NCI-H460 (cell line): ENCODE results near the gene GTPBP10. TPM values are rescaled to one million over a fixed set of nuclear protein-coding genes. Genes with fewer than 3 reads are reported as not detected.
A peak's percentile ranks its signal among the peaks of the same experiment; 100 is the strongest.
"Not testable (repeated sequence)": the region's sequence is repeated elsewhere in the genome, so short reads cannot be mapped to it uniquely, and the experiment has no call there.

Experiments
- DNase-seq: peaks from one replicate; pipeline ENCODE4 v3.0.0-alpha.2; 2016; ENCODE audit warnings: low read depth; ENCODE audit errors: extremely low read depth
- polyA plus RNA-seq: library from polyadenylated mRNA; depleted of rRNA; stranded (reverse); fragments of >200 nt; gene quantifications from 2 replicates; pipeline ENCODE4 v1.2.3, GENCODE V29; 2014; cell fraction: nucleus; rRNA removed
- total RNA-seq: library from RNA; depleted of rRNA; stranded (reverse); fragments of >200 nt; shearing (Covaris generic); gene quantifications from 2 replicates; pipeline ENCODE4 v1.2.3, GENCODE V29; 2014; rRNA removed

Gene GTPBP10
- 26.0 and 33.0 TPM in 2 replicates for total RNA-seq
- polyA plus RNA-seq: 14.0 and 40.0 TPM in 2 replicates

GRCh38 chr7:90346336-90347125 is at the start of gene GTPBP10:
GTPBP10 (plus strand) TSS chr7:90346716; CDS start chr7:90346742, 26 bp downstream.
- peak; percentile 86 for DNase-seq

- DNase-seq: peak; percentile 14
Observed at GRCh38 chr7:90298145-90299038, 48.1 kb upstream of the GTPBP10 start.

- DNase-seq: no peak
Observed at GRCh38 chr7:90303241-90303640, 43.3 kb upstream of the GTPBP10 start.

- no peak for DNase-seq
Observed at GRCh38 chr7:90309872-90310271, 36.6 kb upstream of the GTPBP10 start.

- DNase-seq: no peak
Observed at GRCh38 chr7:90311175-90311574, 35.3 kb upstream of the GTPBP10 start.

GRCh38 chr7:90312745-90313144 is 33.8 kb upstream of the GTPBP10 start:
- DNase-seq: no peak

- no peak for DNase-seq
Observed at GRCh38 chr7:90313907-90314306, 32.6 kb upstream of the GTPBP10 start.

- DNase-seq: no peak
Observed at GRCh38 chr7:90320014-90320413, 26.5 kb upstream of the GTPBP10 start.

GRCh38 chr7:90320418-90320800 is 26.1 kb upstream of the GTPBP10 start:
- no peak for DNase-seq

- DNase-seq: no peak
Observed at GRCh38 chr7:90320801-90321494, 25.6 kb upstream of the GTPBP10 start, which contains the start of gene FAM237B. FAM237B (minus strand) TSS chr7:90321304; CDS start chr7:90319748, 1,556 bp downstream.

GRCh38 chr7:90322837-90323236 is 23.7 kb upstream of the GTPBP10 start:
- no peak for DNase-seq

- DNase-seq: no peak
Observed at GRCh38 chr7:90326500-90326899, 20.0 kb upstream of the GTPBP10 start.

GRCh38 chr7:90334193-90334843 is 12.2 kb upstream of the GTPBP10 start:
- DNase-seq: no peak

GRCh38 chr7:90334926-90335325 is 11.6 kb upstream of the GTPBP10 start:
- DNase-seq: not testable (repeated sequence)

GRCh38 chr7:90337106-90337505 is 9.4 kb upstream of the GTPBP10 start:
- DNase-seq: no peak

GRCh38 chr7:90345016-90345415 is 1.5 kb upstream of the GTPBP10 start:
- no peak for DNase-seq

GRCh38 chr7:90345595-90346335 is 751 bp upstream of the GTPBP10 start:
- DNase-seq: no peak

GRCh38 chr7:90347759-90348158 is 1.2 kb downstream of the GTPBP10 start:
- DNase-seq: no peak

- no peak for DNase-seq
Observed at GRCh38 chr7:90349305-90349704, 2.8 kb downstream of the GTPBP10 start.

- DNase-seq: not testable (repeated sequence)
Observed at GRCh38 chr7:90350032-90350431, 3.5 kb downstream of the GTPBP10 start.
